Upper lobe of left lung (tissue), 6 donors: ENCODE results near the gene SMIM44. TPM values are rescaled to one million over a fixed set of nuclear protein-coding genes. Genes with fewer than 3 reads are reported as not detected.

Experiments
- ATAC-seq, 2 donors: fragments of 200-7000 bp; cut with Tn5 transposase; one replicate each; pipeline ENCODE4 v1.9.1; 2022; ENCODE audit warnings: mild to moderate bottlenecking in 2 of 2, moderate library complexity in 2 of 2; ENCODE audit not compliant: low FRiP score in 2 of 2
- DNase-seq, 2 donors: peaks; one replicate each; pipeline ENCODE4 v3.0.0-alpha.2; 2019 to 2020
- H3K27ac ChIP-seq, 4 donors: fragments of 200-600 bp; sonication (generic); one replicate each; pipeline ENCODE4 v1.5.1; 2016 to 2019
- H3K27me3 ChIP-seq, 4 donors: fragments of 200-600 bp; sonication (generic); one replicate each; pipeline ENCODE4 v1.5.1; 2017 to 2019
- H3K36me3 ChIP-seq, 4 donors: fragments of 200-600 bp; sonication (generic); one replicate each; pipeline ENCODE4 v1.5.1; 2016 to 2019
- H3K4me1 ChIP-seq, 4 donors: fragments of 200-600 bp; sonication (generic); one replicate each; pipeline ENCODE4 v1.5.1; 2018 to 2019
- H3K4me3 ChIP-seq, 4 donors: fragments of 200-600 bp; sonication (generic); one replicate each; pipeline ENCODE4 v1.5.1; 2017 to 2019; ENCODE audit warnings: mild to moderate bottlenecking in 2 of 4, moderate library complexity in 1 of 4
- H3K9me3 ChIP-seq, 4 donors: fragments of 200-600 bp; sonication (generic); one replicate each; pipeline ENCODE4 v1.5.1; 2018 to 2019
- CTCF ChIP-seq, 6 experiments: fragments of 450-650 bp in 4 of 6; fragments of 200-600 bp in 2 of 6; sonication (generic) in 2 of 6; IDR thresholded peaks; one replicate each; pipeline ENCODE4 v1.5.1; 2016 to 2019; ENCODE audit warnings: antibody characterized with exemption in 6 of 6
- EP300 ChIP-seq, 4 donors: sonication (generic); formaldehyde crosslinking; IDR thresholded peaks; one replicate each; pipeline ENCODE4 v1.5.1; 2017; ENCODE audit warnings: antibody characterized with exemption in 4 of 4, control low read depth in 2 of 4
- POLR2A ChIP-seq, 4 donors: fragments of 450-650 bp; IDR thresholded peaks; one replicate each; pipeline ENCODE4 v1.5.1; 2016 to 2017; ENCODE audit warnings: antibody characterized with exemption in 4 of 4, mild to moderate bottlenecking in 2 of 4
- POLR2AphosphoS5 ChIP-seq, 2 donors: sonication (generic); formaldehyde crosslinking; IDR thresholded peaks; one replicate each; pipeline ENCODE4 v1.5.1; 2017; ENCODE audit warnings: antibody characterized with exemption in 2 of 2
- WGBS, 2 donors: methylation state at CpG; one replicate each; pipeline ENCODE4 v1.1.5; 2017 to 2018; 5-methylcytosine and 5-hydroxymethylcytosine counted together
- total RNA-seq, 6 donors: library from RNA; depleted of rRNA in 4 of 6; stranded (reverse); fragments of >200 nt in 4 of 6; gene quantifications; one replicate each; pipeline versions ENCODE4 v1.1.0 to v1.2.1, GENCODE V29; 2016 to 2021
- donor health status: DM: no; HTN: no; CAD: no; lungs with moderate emphysema.
- donor health status: DM: no; HTN: yes; CAD: no; lungs with severe emphysema.

SMIM44 gene
- total RNA-seq, 6 donors from 2014 or later: not detected

GRCh38 chr19:3459089-3459881 is 24.0 kb downstream of the SMIM44 start:
- peaks cover 23 to 42% (median 32%) of the 10 kb centered on the region in 4 donors for H3K4me1 ChIP-seq

GRCh38 chr19:3458229-3459088 is 24.8 kb downstream of the SMIM44 start:
- WGBS, 2 donors: 64 to 70% methylated on average over 14 to 17 of the region's 19 CpGs
- no peaks in the 10 kb centered on the region for H3K9me3 ChIP-seq
- peaks cover 17 to 75% (median 53%) of the 10 kb centered on the region in 4 donors for H3K36me3 ChIP-seq
- peak in 1 of 2 donors; percentile 16 for ATAC-seq
- peak in 1 of 2 donors; percentile 74 for DNase-seq
- H3K27me3 ChIP-seq: no peaks in the 10 kb centered on the region
- no peak overlapping the region for H3K4me3 ChIP-seq
- H3K4me1 ChIP-seq: peaks cover 23 to 42% (median 32%) of the 10 kb centered on the region in 4 donors
- H3K27ac ChIP-seq: peak overlapping the region; percentile 85 to 91 (median 88)
- TF ChIP-seq CTCF (IDR thresholded peaks at IDR 0.05) (no peak), EP300 (IDR thresholded peaks at IDR 0.05) (no peak), POLR2A (IDR thresholded peaks at IDR 0.05) (no peak)

More at GRCh38 chr19:3459089-3459881, 24.0 kb downstream of the SMIM44 start:
- ATAC-seq: peak; percentile 86 to 90
- 30 to 35% methylated on average over 23 to 25 of the region's 26 CpGs for WGBS, 2 donors
- peaks cover 9 to 75% (median 53%) of the 10 kb centered on the region in 4 donors for H3K36me3 ChIP-seq
- H3K27me3 ChIP-seq: no peaks in the 10 kb centered on the region
- DNase-seq: peak; percentile 74 to 79
- peak overlapping the region in 1 of 4 donors; percentile 23 for H3K4me3 ChIP-seq
- H3K27ac ChIP-seq: peak overlapping the region; percentile 85 to 91 (median 88)
- H3K9me3 ChIP-seq: no peaks in the 10 kb centered on the region
- peak; percentile 19 to 79 for TF ChIP-seq POLR2AphosphoS5 (IDR thresholded peaks at IDR 0.05)
- peak in 2 of 4 donors; percentile 7 to 70 for TF ChIP-seq EP300 (IDR thresholded peaks at IDR 0.05)
- no peak for TF ChIP-seq POLR2A (IDR thresholded peaks at IDR 0.05)

GRCh38 chr19:3457528-3458228 is 25.6 kb downstream of the SMIM44 start:
- H3K9me3 ChIP-seq: no peaks in the 10 kb centered on the region
- ATAC-seq: no peak
- peaks cover 23 to 42% (median 32%) of the 10 kb centered on the region in 4 donors for H3K4me1 ChIP-seq
- 60 to 66% methylated on average over 16 to 22 of the region's 22 CpGs for WGBS, 2 donors
- peak overlapping the region; percentile 85 to 91 (median 88) for H3K27ac ChIP-seq
- no peak overlapping the region for H3K4me3 ChIP-seq
- H3K27me3 ChIP-seq: no peaks in the 10 kb centered on the region
- peak in 1 of 2 donors; percentile 18 for DNase-seq
- TF ChIP-seq EP300 (IDR thresholded peaks at IDR 0.05) (no peak), POLR2AphosphoS5 (IDR thresholded peaks at IDR 0.05) (peak in 1 of 2 donors; percentile 5), CTCF (IDR thresholded peaks at IDR 0.05) (no peak), POLR2A (IDR thresholded peaks at IDR 0.05) (no peak)
- peaks cover 17 to 75% (median 53%) of the 10 kb centered on the region in 4 donors for H3K36me3 ChIP-seq

GRCh38 chr19:3456925-3457527 is 26.2 kb downstream of the SMIM44 start:
- Histone ChIP-seq H3K9me3 (no peaks in the 10 kb centered on the region), H3K4me3 (no peak overlapping the region), H3K4me1 (peaks cover 23 to 42% (median 32%) of the 10 kb centered on the region in 4 donors), H3K27ac (peak overlapping the region; percentile 85 to 91 (median 88)), H3K27me3 (no peaks in the 10 kb centered on the region), H3K36me3 (peaks cover 22 to 75% (median 55%) of the 10 kb centered on the region in 4 donors)
- DNase-seq (peak in 1 of 2 donors; percentile 55), ATAC-seq (no peak)
- TF ChIP-seq POLR2A (IDR thresholded peaks at IDR 0.05) (no peak), EP300 (IDR thresholded peaks at IDR 0.05) (no peak), POLR2AphosphoS5 (IDR thresholded peaks at IDR 0.05) (no peak), CTCF (IDR thresholded peaks at IDR 0.05) (no peak)
- 76 to 88% methylated on average over 10 to 18 of the region's 18 CpGs for WGBS, 2 donors
